GM12872 (cell line): ENCODE results near the gene IL36A.

Experiments
- CTCF ChIP-seq: IDR thresholded peaks from 3 replicates; pipeline ENCODE4 v1.5.1; 2011; ENCODE audit warnings: low read depth, mild to moderate bottlenecking, low read length, moderate library complexity; ENCODE audit not compliant: insufficient read depth

Gene IL36A

GRCh38 chr2:112967023-112967422, 38.2 kb upstream of the IL36A start:
- no peak for TF ChIP-seq CTCF

GRCh38 chr2:112972423-112973086, 32.7 kb upstream of the IL36A start:
- no peak for TF ChIP-seq CTCF

GRCh38 chr2:112973156-112973555, 32.1 kb upstream of the IL36A start:
- TF ChIP-seq CTCF = no peak

- no peak for TF ChIP-seq CTCF
These were observed 27.7 kb upstream of the IL36A start, which contains the start of gene IL36G for GRCh38 chr2:112977559-112978056. TSS of gene IL36G (plus strand) at chr2:112978006. CDS start at chr2:112978639, 633 bp downstream.

- no peak for TF ChIP-seq CTCF
These were observed 25.5 kb upstream of the IL36A start for GRCh38 chr2:112979731-112980130.

GRCh38 chr2:112980537-112980936, 24.7 kb upstream of the IL36A start:
- TF ChIP-seq CTCF = no peak

- TF ChIP-seq CTCF = no peak
These were observed 20.2 kb upstream of the IL36A start for GRCh38 chr2:112985090-112985489.
